Measurements from ENCODE around the gene IRAK3. TPM values are rescaled to one million over a fixed set of nuclear protein-coding genes. Genes with fewer than 3 reads are reported as not detected.

IRAK3 gene
- total and polyA plus RNA-seq, 5 experiments from 2014 or later = 0.03 to 0.26 (median 0.10) TPM; not detected in 1

DNA sequence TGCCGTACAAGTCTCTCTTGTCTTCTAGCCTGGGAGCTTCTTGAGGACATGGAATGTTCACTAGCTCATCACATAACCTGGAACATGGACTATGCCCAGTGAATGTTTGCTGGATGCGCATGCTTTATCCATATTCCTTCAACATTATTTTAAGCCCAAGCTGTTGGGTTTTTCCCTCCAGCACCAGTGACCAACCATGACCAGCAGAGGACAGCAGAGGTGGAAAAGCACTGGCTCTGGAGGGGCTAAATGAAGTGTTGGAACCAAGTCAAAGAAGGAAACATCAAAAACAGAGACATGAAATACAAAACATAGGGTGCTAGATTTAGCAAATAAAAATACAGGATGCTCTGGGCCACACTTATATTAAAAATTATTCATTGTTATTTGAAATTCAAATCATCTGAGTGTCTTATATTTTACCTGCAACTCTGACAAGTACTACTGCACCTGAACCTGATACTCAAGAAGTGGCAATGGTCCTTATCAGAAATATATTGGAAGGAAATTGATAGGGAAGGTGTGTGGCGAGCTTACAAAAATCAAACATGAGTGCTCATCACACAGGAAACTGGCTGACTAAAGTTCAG, 90.2 kb downstream of the IRAK3 start:
- Mint-ChIP-seq H3K27ac (peak overlapping the region in 3 of 10 donors; percentile 12 to 41 (median 31)), H3K36me3 (peaks cover 0 to 11% (median 3%) of the 10 kb centered on the region in 3 donors), H3K27me3 (no peaks in the 10 kb centered on the region), H3K4me3 (peak overlapping the region in 5 of 10 donors; percentile 12 to 35 (median 28)), H3K9me3 (peaks cover 0 to 12% (median 4%) of the 10 kb centered on the region in 9 donors), H3K4me1 (peaks cover 19 to 47% (median 35%) of the 10 kb centered on the region in 4 donors)
- POLR2A ChIA-PET = interaction anchor here (1.1 to 1.3 kb wide), 2 partner anchors 9 to 129 kb away, joined by 3 read pairs; no protein-coding TSS in a partner anchor
- DNase-seq = peak in 9 of 10 donors; percentile 27 to 77 (median 54)
- peak; percentile 58 to 82 for ATAC-seq

GRCh38 chr12:66280561-66280960, 91.5 kb downstream of the IRAK3 start:
- POLR2A ChIA-PET = interaction anchor here (0.5 to 1.0 kb wide), 3 partner anchors 22 to 1104 kb away, joined by 3 to 8 read pairs (median 3); partner anchors contain the start of gene HELB
- Mint-ChIP-seq H3K27me3 (no peaks in the 10 kb centered on the region), H3K36me3 (peaks cover 0 to 11% (median 3%) of the 10 kb centered on the region in 3 donors), H3K4me3 (no peak overlapping the region), H3K9me3 (peaks cover 0 to 12% (median 4%) of the 10 kb centered on the region in 9 donors), H3K27ac (no peak overlapping the region), H3K4me1 (peaks cover 22 to 55% (median 41%) of the 10 kb centered on the region in 4 donors)
- no peak for DNase-seq
- no peak for ATAC-seq

DNA sequence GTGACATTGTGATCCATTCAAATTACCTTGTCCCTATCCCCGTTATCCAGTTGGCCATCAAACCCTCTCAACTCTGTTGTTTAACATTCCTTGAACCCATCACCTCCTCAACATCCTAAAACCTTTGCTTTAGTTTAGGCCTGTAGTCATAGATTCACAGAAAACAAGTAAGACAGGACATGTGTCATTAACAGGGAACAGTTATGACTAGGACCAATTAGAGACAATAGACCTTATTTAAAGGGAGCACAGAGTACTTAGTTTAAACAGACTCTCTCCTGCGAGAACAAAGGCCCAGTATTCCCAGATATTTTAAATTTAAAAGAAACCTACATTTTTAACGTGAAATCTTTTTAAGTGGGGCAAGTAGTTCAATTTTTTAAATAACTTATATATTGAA, 93.2 kb downstream of the IRAK3 start:
- Mint-ChIP-seq H3K4me1 (peaks cover 29 to 62% (median 51%) of the 10 kb centered on the region in 4 donors), H3K9me3 (peaks cover 0 to 12% (median 4%) of the 10 kb centered on the region in 9 donors), H3K36me3 (peaks cover 0 to 11% (median 3%) of the 10 kb centered on the region in 3 donors), H3K27ac (peak overlapping the region in 1 of 10 donors; percentile 3), H3K27me3 (no peaks in the 10 kb centered on the region), H3K4me3 (no peak overlapping the region)
- no peak for ATAC-seq
- POLR2A ChIA-PET = no interaction called here
- no peak for DNase-seq

- no peaks in the 10 kb centered on the region for H3K27me3 Mint-ChIP-seq
- H3K4me3 Mint-ChIP-seq = peak overlapping the region in 9 of 10 donors; percentile 38 to 81 (median 75)
- H3K9me3 Mint-ChIP-seq = peaks cover 0 to 4% (median 0%) of the 10 kb centered on the region in 9 donors
- peaks cover 41 to 88% (median 79%) of the 10 kb centered on the region in 4 donors for H3K4me1 Mint-ChIP-seq
- H3K27ac Mint-ChIP-seq = peak overlapping the region; percentile 30 to 89 (median 84)
- POLR2A ChIA-PET = interaction anchor here (0.7 to 3.1 kb wide), 2 partner anchors 13 to 16 kb away, joined by 4 to 19 read pairs; partner anchors contain the start of gene HELB
- ATAC-seq (no peak), DNase-seq (no peak)
- H3K36me3 Mint-ChIP-seq = no peaks in the 10 kb centered on the region
These were observed 98.3 kb downstream of the IRAK3 start for GRCh38 chr12:66287275-66287674.

GRCh38 chr12:66288121-66288520, 99.1 kb downstream of the IRAK3 start:
- Mint-ChIP-seq H3K27me3 (no peaks in the 10 kb centered on the region), H3K36me3 (no peaks in the 10 kb centered on the region), H3K27ac (peak overlapping the region in 9 of 10 donors; percentile 30 to 89 (median 83)), H3K9me3 (peaks cover 0 to 4% (median 0%) of the 10 kb centered on the region in 9 donors), H3K4me1 (peaks cover 41 to 89% (median 81%) of the 10 kb centered on the region in 4 donors), H3K4me3 (peak overlapping the region; percentile 38 to 81 (median 70))
- DNase-seq = peak in 9 of 10 donors; percentile 43 to 91 (median 78)
- ATAC-seq = peak; percentile 98 to 99
- POLR2A ChIA-PET = interaction anchor here (0.9 to 3.9 kb wide), 4 partner anchors 9 to 981 kb away, joined by 3 to 60 read pairs (median 4); partner anchors contain the start of genes CAND1 and HELB

DNA sequence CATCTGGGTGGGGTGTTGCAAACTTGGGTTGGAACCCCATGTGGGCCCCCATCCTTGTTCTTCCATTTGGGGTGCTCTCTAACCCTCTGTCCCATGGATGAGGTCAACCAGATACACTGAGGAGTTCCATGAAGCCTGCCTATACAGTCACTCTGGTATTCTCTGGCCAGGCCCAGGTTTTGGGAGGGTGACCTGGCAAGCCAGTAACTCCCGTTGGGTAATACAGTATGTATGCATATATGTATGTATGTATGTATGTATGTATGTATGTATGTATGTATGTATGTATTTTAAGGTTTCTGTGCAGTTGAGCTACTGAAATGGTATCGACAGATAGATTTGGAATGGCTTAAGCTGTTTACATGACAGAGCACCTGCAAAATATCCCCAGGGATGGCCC, 100.5 kb downstream of the IRAK3 start:
- no peak for DNase-seq
- Mint-ChIP-seq H3K9me3 (peaks cover 0 to 5% (median 0%) of the 10 kb centered on the region in 9 donors), H3K4me3 (peak overlapping the region in 4 of 10 donors; percentile 38 to 76 (median 51)), H3K27ac (peak overlapping the region in 7 of 10 donors; percentile 51 to 92 (median 84)), H3K36me3 (no peaks in the 10 kb centered on the region), H3K4me1 (peaks cover 37 to 78% (median 73%) of the 10 kb centered on the region in 4 donors), H3K27me3 (no peaks in the 10 kb centered on the region)
- POLR2A ChIA-PET = interaction anchor here (0.6 to 3.9 kb wide), 3 partner anchors 14 to 1613 kb away, joined by 3 to 60 read pairs (median 3); partner anchors contain the start of gene HELB
- no peak for ATAC-seq

DNA sequence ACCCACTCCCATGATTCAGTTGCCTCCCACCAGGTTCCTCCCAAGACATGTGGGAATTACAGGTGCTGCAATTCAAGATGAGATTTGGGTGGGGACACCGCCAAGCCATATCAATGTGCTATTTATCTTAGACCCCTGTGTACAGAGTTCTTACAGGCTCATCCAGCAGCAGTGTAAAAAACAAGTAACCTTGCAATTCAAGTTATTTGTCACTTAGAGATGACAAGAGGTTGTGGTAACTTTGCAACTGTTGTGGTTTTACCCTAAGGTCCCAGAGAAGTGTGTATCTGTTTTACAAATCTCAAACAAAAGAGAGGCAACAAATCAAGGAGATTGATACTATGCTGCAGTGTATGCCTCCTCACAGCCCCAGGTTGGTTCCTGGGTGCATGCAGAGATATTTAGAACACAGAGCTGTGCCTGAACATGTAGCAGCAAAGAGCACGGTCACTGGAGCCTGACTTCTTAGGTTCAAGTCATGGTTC, 101.7 kb downstream of the IRAK3 start:
- peaks cover 0 to 5% (median 0%) of the 10 kb centered on the region in 9 donors for H3K9me3 Mint-ChIP-seq
- H3K36me3 Mint-ChIP-seq = no peaks in the 10 kb centered on the region
- DNase-seq (peak in 4 of 10 donors; percentile 21 to 70 (median 52)), ATAC-seq (peak; percentile 38 to 42)
- peak overlapping the region; percentile 29 to 92 (median 88) for H3K27ac Mint-ChIP-seq
- H3K27me3 Mint-ChIP-seq = no peaks in the 10 kb centered on the region
- peak overlapping the region in 9 of 10 donors; percentile 2 to 66 (median 54) for H3K4me3 Mint-ChIP-seq
- POLR2A ChIA-PET = interaction anchor here (0.6 to 3.9 kb wide), 2 partner anchors 13 to 1701 kb away, joined by 7 to 60 read pairs; partner anchors contain the start of gene HELB
- peaks cover 33 to 76% (median 68%) of the 10 kb centered on the region in 4 donors for H3K4me1 Mint-ChIP-seq

DNA sequence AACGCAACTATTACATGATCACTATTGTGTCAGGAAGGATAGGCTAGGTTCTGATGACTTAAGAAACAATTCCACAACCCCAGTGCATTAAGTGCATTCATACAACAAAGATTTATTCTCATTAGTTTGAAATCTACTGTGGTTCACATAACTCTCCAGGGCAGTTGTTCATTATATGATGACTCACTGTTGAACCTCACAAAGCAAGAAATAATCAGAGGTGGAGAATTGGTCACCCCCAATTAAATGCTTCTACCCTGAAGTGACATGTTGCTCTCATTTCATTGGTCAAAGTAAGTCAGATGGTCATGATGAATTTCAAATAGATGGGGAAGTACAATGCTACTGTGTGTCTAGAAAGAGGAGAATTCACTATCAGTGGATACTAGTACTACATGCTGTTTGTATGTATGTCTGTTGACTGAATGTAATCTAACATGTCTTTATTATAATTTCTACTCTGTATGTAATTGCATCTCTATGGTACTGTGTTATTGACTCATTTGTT, 107.2 kb downstream of the IRAK3 start:
- Mint-ChIP-seq H3K27ac (no peak overlapping the region), H3K27me3 (no peaks in the 10 kb centered on the region), H3K4me1 (peaks cover 15 to 51% (median 36%) of the 10 kb centered on the region in 4 donors), H3K9me3 (peaks cover 0 to 5% (median 0%) of the 10 kb centered on the region in 9 donors), H3K4me3 (no peak overlapping the region), H3K36me3 (no peaks in the 10 kb centered on the region)
- no peak for DNase-seq
- POLR2A ChIA-PET = no interaction called here
- no peak for ATAC-seq

DNA sequence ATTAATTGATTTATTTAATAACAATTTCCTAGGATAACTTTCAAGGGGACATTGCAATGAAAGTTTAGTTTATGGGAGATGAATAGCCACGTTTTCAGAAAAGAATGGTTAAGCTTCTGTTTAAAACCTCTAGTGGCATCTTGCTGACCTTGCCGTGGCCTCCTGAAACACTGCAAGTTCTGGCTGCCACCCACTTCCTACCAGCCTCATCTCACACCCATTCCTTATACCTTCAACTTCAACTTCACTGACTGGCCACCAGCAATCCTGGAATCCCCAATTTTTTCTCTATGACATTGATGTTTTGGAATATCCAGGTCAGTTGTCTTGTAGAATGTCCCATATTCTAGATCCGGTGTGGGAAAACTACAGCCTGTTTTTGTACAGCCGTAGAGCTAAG, 108.1 kb downstream of the IRAK3 start:
- H3K36me3 Mint-ChIP-seq = no peaks in the 10 kb centered on the region
- peak overlapping the region in 1 of 10 donors; percentile 5 for H3K4me3 Mint-ChIP-seq
- peaks cover 0 to 5% (median 0%) of the 10 kb centered on the region in 9 donors for H3K9me3 Mint-ChIP-seq
- peaks cover 13 to 47% (median 33%) of the 10 kb centered on the region in 4 donors for H3K4me1 Mint-ChIP-seq
- peak overlapping the region in 5 of 10 donors; percentile 22 to 50 (median 40) for H3K27ac Mint-ChIP-seq
- H3K27me3 Mint-ChIP-seq = no peaks in the 10 kb centered on the region
- POLR2A ChIA-PET = interaction anchor here (1.3 kb wide), 1 partner anchor 14 kb away, joined by 4 read pairs; no protein-coding TSS in a partner anchor
- DNase-seq = no peak
- ATAC-seq = peak in 1 of 2 donors; percentile 43

DNA sequence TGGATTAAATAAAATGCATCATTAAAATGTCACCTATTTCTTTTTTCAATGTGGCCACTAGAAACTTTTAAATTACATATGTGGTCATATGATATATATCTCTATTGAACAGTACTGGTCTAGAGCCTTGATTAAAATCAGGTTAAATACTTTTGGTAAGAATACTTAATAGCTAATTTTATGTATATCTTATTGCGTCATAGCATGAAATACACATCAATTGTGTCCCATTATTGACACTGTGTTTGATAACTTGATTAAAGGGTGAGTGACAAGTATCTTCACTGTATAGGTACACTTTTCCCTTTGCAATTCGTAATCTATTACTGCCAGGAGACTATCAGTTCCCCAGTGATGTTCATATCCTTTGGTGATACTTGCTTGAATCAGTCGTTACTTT, 108.9 kb downstream of the IRAK3 start:
- H3K9me3 Mint-ChIP-seq = peaks cover 0 to 5% (median 0%) of the 10 kb centered on the region in 9 donors
- POLR2A ChIA-PET = interaction anchor here (1.3 kb wide), 1 partner anchor 14 kb away, joined by 4 read pairs; no protein-coding TSS in a partner anchor
- no peaks in the 10 kb centered on the region for H3K27me3 Mint-ChIP-seq
- H3K4me1 Mint-ChIP-seq = peaks cover 10 to 41% (median 31%) of the 10 kb centered on the region in 4 donors
- DNase-seq = no peak
- no peak overlapping the region for H3K4me3 Mint-ChIP-seq
- peaks cover 0 to 5% (median 0%) of the 10 kb centered on the region in 3 donors for H3K36me3 Mint-ChIP-seq
- H3K27ac Mint-ChIP-seq = no peak overlapping the region
- no peak for ATAC-seq

- Mint-ChIP-seq H3K9me3 (no peaks in the 10 kb centered on the region), H3K27ac (peak within 1 kb of the TSS; percentile 87 to 100 (median 99)), H3K36me3 (peaks cover 9 to 28% (median 19%) of the 10 kb centered on the region in 3 donors), H3K4me3 (peak within 1 kb of the TSS; percentile 76 to 100 (median 97)), H3K4me1 (peaks cover 24 to 61% (median 50%) of the 10 kb centered on the region in 4 donors), H3K27me3 (no peaks in the 10 kb centered on the region)
- peak; percentile 75 to 77 for ATAC-seq
- POLR2A ChIA-PET = interaction anchor here (0.5 to 5.3 kb wide), 18 partner anchors 9 to 1133 kb away, joined by 3 to 60 read pairs (median 5); partner anchors contain the start of genes LEMD3 and TMBIM4
- peak; percentile 81 to 97 (median 91) for DNase-seq
These were observed 113.2 kb downstream of the IRAK3 start, which contains the start of gene HELB for GRCh38 chr12:66301944-66302826. TSS of gene HELB (plus strand) at chr12:66302493. CDS start at chr12:66302604, 111 bp downstream.

Measured in naive thymus-derived CD8-positive, alpha-beta T cell (primary cell).